Epithelial cell of alveolus of lung (primary cell): ENCODE results near the gene PASD1. TPM values are rescaled to one million over a fixed set of nuclear protein-coding genes. Genes with fewer than 3 reads are reported as not detected.

Experiments used
- total RNA-seq: library from RNA; depleted of rRNA; stranded (reverse); fragments of >200 nt; gene quantifications from 2 replicates; pipeline ENCODE4 v1.2.1, GENCODE V29; 2015

PASD1 gene, protein sequence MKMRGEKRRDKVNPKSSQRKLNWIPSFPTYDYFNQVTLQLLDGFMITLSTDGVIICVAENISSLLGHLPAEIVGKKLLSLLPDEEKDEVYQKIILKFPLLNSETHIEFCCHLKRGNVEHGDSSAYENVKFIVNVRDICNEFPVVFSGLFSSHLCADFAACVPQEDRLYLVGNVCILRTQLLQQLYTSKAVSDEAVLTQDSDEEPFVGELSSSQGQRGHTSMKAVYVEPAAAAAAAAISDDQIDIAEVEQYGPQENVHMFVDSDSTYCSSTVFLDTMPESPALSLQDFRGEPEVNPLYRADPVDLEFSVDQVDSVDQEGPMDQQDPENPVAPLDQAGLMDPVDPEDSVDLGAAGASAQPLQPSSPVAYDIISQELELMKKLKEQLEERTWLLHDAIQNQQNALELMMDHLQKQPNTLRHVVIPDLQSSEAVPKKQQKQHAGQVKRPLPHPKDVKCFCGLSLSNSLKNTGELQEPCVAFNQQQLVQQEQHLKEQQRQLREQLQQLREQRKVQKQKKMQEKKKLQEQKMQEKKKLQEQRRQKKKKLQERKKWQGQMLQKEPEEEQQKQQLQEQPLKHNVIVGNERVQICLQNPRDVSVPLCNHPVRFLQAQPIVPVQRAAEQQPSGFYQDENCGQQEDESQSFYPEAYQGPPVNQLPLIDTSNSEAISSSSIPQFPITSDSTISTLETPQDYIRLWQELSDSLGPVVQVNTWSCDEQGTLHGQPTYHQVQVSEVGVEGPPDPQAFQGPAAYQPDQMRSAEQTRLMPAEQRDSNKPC
- total RNA-seq = not detected in 2 replicates

DNA sequence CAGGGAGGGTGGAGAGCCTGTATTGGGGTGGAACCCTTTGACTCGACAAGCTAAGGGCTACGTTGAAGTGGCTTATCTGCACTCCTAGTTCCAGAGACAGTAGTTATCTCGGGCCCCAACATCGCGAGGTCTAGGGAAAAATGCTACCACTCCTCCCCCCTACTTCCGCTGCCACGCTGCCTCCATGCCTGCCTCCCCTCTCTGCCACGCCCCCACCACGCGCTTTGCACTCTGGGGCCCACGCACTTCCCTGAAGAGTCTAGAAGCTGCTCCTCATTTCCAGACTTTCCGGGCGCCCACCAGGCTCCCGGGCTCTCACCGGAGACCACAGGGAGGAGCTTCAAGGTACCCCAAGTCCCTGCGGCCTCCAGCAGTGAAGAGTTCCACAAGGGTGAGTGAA lies at the start of gene PASD1:
Gene PASD1, plus strand, starts transcription at position 227 of the 400 bp plus-strand sequence. CDS start 37,879 bp downstream, outside the sequence.

DNA sequence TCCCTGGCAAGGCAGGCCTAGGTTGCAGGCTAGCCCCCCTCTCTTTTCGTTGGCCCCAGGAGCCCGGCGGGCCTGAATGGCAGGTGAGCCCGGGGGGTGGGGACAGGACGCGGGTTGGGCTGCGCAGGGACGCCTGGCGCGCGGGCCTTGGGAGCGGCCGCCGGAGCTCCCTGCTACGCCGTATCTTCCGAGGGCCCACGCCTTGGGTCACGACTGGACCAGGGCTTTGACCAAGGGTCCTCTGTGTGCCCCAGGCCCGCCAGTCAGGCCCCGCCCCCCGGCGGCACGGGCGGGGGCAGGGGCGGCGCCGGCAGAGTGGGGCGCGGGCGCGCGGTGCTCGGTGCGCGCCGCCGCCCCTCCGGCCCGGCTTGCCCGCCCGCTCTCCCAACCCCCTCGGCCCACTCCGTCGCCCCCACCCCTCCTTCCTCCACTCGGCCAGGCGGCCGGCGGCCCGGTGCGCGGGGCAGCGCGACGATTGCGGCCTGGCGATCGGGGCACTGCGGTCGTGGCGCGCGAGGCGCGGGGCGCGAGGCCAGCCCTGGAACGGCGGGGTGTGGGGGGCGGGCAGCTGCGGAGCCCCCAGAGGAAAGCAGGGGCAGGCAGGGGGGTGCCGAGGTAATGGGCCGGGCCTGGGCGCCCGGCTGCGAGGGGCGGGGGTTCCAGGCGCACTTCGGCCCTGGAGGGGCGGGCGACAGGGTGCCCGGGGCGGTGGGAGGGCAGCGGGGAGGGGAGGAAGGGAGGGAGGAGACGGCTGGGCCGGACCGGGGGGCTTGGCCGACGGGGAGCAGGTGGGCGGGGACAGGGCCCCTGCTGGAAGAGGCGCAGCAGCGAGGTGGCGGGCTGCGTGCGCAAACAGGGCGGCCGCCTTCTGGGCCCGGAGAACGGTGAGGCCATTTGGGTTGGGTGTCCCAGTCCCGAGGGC lies 131.4 kb downstream of the PASD1 start, which contains the start of gene PRRG3:
Gene PRRG3, plus strand, starts transcription at position 798 of the 922 bp plus-strand sequence. CDS start 3,357 bp downstream, outside the sequence.

DNA sequence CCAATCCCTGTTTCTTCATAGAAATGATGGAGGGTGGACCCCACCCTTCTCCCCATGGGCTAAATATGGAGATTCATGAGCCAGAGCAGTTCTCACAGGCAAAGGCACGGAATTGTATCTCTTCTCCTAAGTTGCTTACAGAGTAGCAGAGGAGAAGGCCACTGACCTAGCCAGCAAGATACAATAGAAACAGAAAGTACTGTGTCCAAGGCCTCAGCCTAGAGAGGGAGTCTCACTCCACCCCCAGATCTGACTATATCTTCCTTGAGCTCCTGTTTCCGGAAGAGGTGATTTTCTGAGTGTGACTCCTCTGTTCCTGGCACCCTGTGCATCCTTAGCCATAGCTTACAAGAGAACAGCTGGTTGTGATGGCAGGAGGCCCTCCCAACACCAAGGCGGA lies 152.3 kb downstream of the PASD1 start, which contains the start of gene FATE1:
Gene FATE1, plus strand, starts transcription at position 284 of the 400 bp plus-strand sequence. Its CDS starts 85 bp downstream, at position 369.

Other genes with a start within 250 kb of the PASD1 start
- 36.3 and 42.5 TPM in 2 replicates for gene VMA21, start 166.5 kb upstream of the PASD1 start, total RNA-seq
- not detected in 2 replicates for gene PRRG3, start 131.8 kb downstream of the PASD1 start, total RNA-seq
- not detected in 2 replicates for gene FATE1, start 152.4 kb downstream of the PASD1 start, total RNA-seq
- gene CNGA2, start 171.1 kb downstream of the PASD1 start, total RNA-seq = not detected in 2 replicates